Small intestine (tissue), 7 donors: ENCODE measurements around the gene CLDN9. TPM values are rescaled to one million over a fixed set of nuclear protein-coding genes. Genes with fewer than 3 reads are reported as not detected.
"Not testable (repeated sequence)": the region's sequence is repeated elsewhere in the genome, so short reads cannot be mapped to it uniquely, and the experiment has no call there.

ENCODE experiments used
- DNase-seq, 2 donors: peaks; one replicate each; pipeline versions ENCODE4 v3.0.0 to v3.0.0-alpha.2; 2013
- FAIRE-seq: peaks from 2 replicates; lab custom pipeline; 2012; peaks lifted over from hg19 to GRCh38; lab: Jason Lieb, UNC
- H3K27ac ChIP-seq, 3 donors: one replicate each; pipeline ENCODE4 v1.5.1; 2013; ENCODE audit warnings: low read length in 2 of 3, mild to moderate bottlenecking in 2 of 3, control low read depth in 1 of 3, inconsistent platforms in 1 of 3, low read depth in 1 of 3, moderate library complexity in 1 of 3
- H3K27me3 ChIP-seq, 3 donors: one replicate each; pipeline ENCODE4 v1.6.1; 2013; ENCODE audit warnings: low read length in 3 of 3, inconsistent platforms in 1 of 3; ENCODE audit not compliant: control insufficient read depth in 3 of 3, insufficient read depth in 3 of 3
- H3K36me3 ChIP-seq, 3 donors: one replicate each; pipeline ENCODE4 v1.6.1; 2013; ENCODE audit warnings: low read length in 3 of 3, inconsistent platforms in 1 of 3, low read depth in 1 of 3, mild to moderate bottlenecking in 1 of 3, moderate library complexity in 1 of 3; ENCODE audit not compliant: control insufficient read depth in 3 of 3, insufficient read depth in 2 of 3
- H3K4me1 ChIP-seq, 3 donors: one replicate each; pipeline ENCODE4 v1.6.1; 2013; ENCODE audit warnings: low read length in 2 of 3, inconsistent platforms in 1 of 3, low read depth in 1 of 3, mild to moderate bottlenecking in 1 of 3, moderate library complexity in 1 of 3; ENCODE audit not compliant: control insufficient read depth in 3 of 3, insufficient read depth in 2 of 3
- H3K4me3 ChIP-seq, 3 donors: one replicate each; pipeline ENCODE4 v1.5.1; 2013; ENCODE audit warnings: low read length in 3 of 3, control low read depth in 1 of 3, inconsistent platforms in 1 of 3, low read depth in 1 of 3, mild to moderate bottlenecking in 1 of 3, moderate library complexity in 1 of 3
- H3K9me3 ChIP-seq, 2 donors: one replicate each; pipeline ENCODE4 v1.6.1; 2013; ENCODE audit warnings: low read depth in 1 of 2, low read length in 1 of 2; ENCODE audit not compliant: control insufficient read depth in 2 of 2, insufficient read depth in 1 of 2
- WGBS, 3 donors: extraction: QIAGEN DNeasy Blood & Tissue Kit; methylation state at CpG; one replicate each; pipeline ENCODE4 v1.1.7; 2013; 5-methylcytosine and 5-hydroxymethylcytosine counted together
- polyA plus RNA-seq, 4 donors: library from polyadenylated mRNA; stranded (reverse) in 3 of 4; unstranded in 1 of 4; fragments of 200-250 nt in 3 of 4; fragments of 120-200 nt in 1 of 4; gene quantifications; one replicate each; pipeline versions ENCODE4 v1.2.1 to v1.2.3, GENCODE V29; 2013
- donor health status: healthy with polysubstance abuse.
- donor health status: control.
- donor health status: control.
- donor health status: Bipolar disorder and iron deficiency.
- donor health status: healthy.

The CLDN9 gene
- polyA plus RNA-seq, 4 donors, result 0.76 to 2.7 (median 0.99) TPM

DNA sequence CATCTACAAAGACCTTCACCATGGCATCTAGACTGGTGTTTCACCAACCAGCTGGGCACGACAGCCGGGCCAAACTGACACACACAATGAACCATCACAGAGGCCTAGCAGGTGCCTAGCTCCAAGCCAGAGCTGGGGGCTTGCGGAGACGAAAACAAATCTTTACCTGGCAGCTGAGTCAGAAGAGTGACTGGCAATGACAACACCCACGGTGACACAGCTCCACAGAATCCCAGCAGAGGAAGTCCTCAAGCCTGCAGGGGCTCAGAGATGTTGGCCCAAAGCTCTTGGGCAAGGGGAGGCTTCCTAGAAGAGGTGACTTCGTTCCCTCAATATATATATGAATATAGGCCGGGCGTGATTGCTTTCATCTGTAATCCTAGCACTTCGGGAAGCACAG is 38.8 kb downstream of the CLDN9 start:
- peaks cover 0 to 51% (median 3%) of the 10 kb centered on the region in 3 donors for H3K27me3 ChIP-seq

DNA sequence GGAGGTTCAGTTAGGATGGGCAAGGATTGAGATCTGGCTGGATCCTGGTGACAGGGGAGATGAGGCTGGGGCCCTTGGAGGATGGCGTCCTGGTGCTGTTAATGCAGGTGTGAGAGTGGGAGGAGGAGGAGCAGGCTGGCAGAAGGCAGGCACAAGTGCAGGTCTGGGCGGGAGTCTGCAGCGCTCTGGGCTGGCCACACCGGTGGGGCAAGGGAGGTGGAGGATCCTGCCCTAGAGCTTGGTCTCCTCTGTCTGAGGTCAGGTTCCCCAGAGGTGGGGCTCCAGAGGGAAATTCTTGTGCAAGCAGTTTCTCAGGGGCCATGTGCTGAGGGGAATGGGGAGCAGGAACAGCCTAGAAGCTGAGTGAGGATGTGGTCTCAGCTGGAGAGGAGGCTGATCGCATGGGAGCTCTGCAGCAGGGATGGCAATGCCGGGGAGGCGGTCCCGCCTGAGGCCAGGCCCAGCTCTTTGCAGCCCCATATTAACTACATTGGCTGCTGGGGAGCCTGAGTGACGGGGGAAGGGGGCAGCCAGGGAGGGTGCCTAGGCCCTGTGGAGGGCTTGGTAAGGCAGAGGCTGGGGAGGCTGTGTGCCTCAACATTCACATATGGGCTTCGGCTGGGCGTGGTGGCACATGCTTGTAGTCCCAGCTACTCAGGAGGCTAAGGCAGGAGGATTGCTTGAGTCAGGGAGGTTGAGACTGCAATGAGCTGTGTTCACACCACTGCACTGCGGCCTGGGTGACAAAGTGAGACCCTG is 40.0 kb downstream of the CLDN9 start:
- H3K27ac ChIP-seq, H3K9me3 ChIP-seq, H3K4me1 ChIP-seq, DNase-seq, FAIRE-seq, H3K4me3 ChIP-seq: not testable (repeated sequence)
- 72 to 86% (median 82%) methylated on average over 9 to 11 of the region's 12 CpGs for WGBS, 3 donors
- peaks cover 0 to 39% (median 0%) of the 10 kb centered on the region in 3 donors for H3K27me3 ChIP-seq
- H3K36me3 ChIP-seq, result peaks cover 0 to 14% (median 0%) of the 10 kb centered on the region in 3 donors

More for the DNA sequence above, 38.8 kb downstream of the CLDN9 start:
- H3K27ac ChIP-seq, result no peak overlapping the region
- 50 to 79% (median 53%) methylated on average over 9 of the region's 9 CpGs for WGBS, 3 donors
- H3K4me3 ChIP-seq, result no peak overlapping the region
- no peak for DNase-seq
- no peak for FAIRE-seq
- H3K36me3 ChIP-seq, result peaks cover 0 to 11% (median 0%) of the 10 kb centered on the region in 3 donors
- no peaks in the 10 kb centered on the region for H3K4me1 ChIP-seq
- H3K9me3 ChIP-seq, result no peaks in the 10 kb centered on the region

DNA sequence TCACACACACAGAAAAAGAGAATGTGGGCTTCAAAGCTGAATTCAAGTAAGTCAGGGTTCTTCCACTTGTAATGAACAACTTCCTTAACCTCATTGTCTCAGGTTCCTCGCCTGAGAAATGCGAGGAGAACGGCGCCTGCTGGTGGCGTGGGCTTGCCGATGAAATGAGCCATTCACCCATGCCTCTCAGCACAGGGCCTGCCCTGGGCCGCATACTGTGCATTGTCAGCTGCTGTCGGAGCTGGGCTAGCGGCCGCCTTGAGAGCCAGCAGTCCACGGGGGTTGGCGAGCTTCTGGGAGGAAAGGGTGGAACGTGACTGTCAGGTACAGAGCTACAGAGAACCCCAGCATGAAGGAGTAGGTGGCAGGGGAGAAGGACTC is 40.6 kb downstream of the CLDN9 start:
- Histone ChIP-seq H3K27me3 (peaks cover 0 to 33% (median 0%) of the 10 kb centered on the region in 3 donors), H3K36me3 (peaks cover 0 to 14% (median 0%) of the 10 kb centered on the region in 3 donors)
- 83 to 87% (median 85%) methylated on average over 8 to 13 of the region's 13 CpGs for WGBS, 3 donors
- not testable (repeated sequence) for H3K4me3 ChIP-seq, FAIRE-seq, H3K27ac ChIP-seq, H3K9me3 ChIP-seq, DNase-seq, H3K4me1 ChIP-seq

DNA sequence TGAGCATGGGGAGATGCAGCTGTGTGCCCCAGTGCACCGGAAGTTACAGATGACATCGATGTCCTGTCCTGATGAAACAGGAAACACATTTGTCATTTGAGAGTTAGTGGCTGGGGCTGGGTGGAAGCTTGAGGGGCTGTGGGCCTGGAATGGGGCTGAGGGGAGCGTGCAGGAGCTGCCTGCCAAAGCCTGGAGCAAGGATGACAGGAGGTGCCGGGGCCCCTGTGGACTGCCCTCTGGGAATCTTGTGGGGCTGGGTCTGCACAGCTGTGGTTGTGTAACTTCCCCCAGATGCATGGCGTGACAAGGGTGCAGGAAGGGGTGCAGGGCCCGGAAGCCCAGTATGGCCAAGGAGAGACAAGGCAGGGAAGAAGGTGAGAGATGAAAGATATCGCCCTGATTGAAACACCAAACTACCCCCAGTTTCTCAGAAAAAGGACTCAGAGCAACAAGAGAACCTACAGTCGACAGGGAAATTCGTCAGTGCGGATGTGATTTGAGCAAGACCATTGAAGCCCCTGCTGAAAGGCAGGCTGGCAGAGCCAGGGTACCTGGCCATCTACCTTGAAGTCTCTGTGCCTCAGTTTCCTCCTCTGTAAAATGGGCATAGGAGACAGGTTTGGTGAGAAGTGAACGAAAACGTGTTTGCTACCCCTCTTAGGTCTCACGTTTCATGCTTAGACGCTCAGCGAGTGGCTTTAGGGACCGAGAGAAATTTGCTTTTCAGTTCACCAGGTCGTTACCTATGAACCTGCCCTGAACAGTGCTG is 42.4 kb downstream of the CLDN9 start:
- no peak overlapping the region for H3K4me3 ChIP-seq
- peaks cover 0 to 15% (median 0%) of the 10 kb centered on the region in 3 donors for H3K27me3 ChIP-seq
- H3K36me3 ChIP-seq, result peaks cover 0 to 14% (median 0%) of the 10 kb centered on the region in 3 donors
- H3K27ac ChIP-seq, result peak overlapping the region in 1 of 3 donors; percentile 3
- H3K9me3 ChIP-seq, result no peaks in the 10 kb centered on the region
- WGBS, 3 donors, result 72 to 82% (median 76%) methylated on average over 17 of the region's 17 CpGs
- peaks cover 4 to 11% (median 4%) of the 10 kb centered on the region in 3 donors for H3K4me1 ChIP-seq
- FAIRE-seq (no peak), DNase-seq (no peak)

DNA sequence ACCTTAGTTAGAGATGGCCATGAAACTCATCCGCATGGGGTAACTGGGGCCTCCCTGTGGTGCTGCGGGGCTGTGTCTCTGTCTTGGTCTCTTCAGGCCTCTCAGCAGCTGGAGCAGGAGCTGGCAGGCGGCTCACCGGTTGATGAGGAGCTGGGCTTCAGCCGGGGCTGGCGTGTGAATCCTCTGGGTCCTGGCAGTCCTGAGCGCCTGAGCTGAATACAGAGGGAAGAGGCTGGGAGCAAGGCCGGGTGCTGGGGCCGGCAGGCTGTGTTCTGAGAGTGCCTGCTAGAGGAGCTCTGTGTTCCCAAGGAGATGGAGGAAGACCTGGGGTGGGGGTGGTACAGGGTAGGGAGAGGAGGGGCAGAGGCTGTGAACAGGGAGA is 43.0 kb downstream of the CLDN9 start:
- H3K27me3 ChIP-seq, H3K9me3 ChIP-seq, FAIRE-seq, DNase-seq, H3K27ac ChIP-seq, H3K4me3 ChIP-seq: not testable (repeated sequence)
- peaks cover 0 to 14% (median 0%) of the 10 kb centered on the region in 3 donors for H3K36me3 ChIP-seq
- peaks cover 4 to 13% (median 4%) of the 10 kb centered on the region in 3 donors for H3K4me1 ChIP-seq
- WGBS, 3 donors, result 61 to 73% (median 73%) methylated on average over 9 of the region's 9 CpGs

DNA sequence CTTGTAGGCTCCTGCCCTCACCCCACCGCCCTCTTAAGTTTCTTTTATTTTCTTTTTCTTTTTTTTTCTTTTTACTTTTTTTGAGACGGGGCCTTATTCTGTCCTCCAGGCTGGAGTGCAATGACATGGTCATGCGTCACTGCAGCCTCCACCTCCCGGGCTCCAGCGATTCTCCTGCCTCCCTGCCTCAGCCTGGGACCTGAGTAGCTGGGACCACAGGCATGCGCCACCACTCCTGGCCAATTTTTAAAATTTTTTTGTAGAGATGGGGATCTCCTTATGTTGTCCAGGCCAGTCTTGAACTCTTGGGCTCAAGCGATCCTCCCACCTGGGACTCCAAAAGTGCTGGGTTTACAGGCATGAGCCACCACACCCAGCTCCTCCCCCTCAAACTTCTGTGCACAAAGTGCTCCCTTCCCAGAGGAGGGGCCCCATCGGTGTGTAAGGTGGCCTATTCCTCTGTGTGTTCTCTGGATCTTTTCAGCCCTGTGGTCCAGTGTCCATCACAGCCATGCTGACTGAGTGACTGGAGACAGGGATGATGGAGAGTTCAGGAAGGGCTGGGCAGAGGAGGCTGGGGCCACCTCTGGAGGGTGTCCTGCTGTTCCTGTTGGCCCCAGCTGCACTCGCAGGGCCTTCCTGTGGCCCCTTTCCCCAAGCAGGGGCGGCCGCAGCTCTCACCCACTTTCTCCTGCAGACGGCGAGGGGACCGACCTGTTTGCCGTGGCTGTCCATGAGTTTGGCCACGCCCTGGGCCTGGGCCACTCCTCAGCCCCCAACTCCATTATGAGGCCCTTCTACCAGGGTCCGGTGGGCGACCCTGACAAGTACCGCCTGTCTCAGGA is 43.8 kb downstream of the CLDN9 start:
- Histone ChIP-seq H3K4me3 (no peak overlapping the region), H3K27me3 (peaks cover 0 to under 1% (median 0%) of the 10 kb centered on the region in 3 donors), H3K9me3 (no peaks in the 10 kb centered on the region), H3K4me1 (peaks cover 4 to 13% (median 4%) of the 10 kb centered on the region in 3 donors), H3K36me3 (peaks cover 0 to 14% (median 0%) of the 10 kb centered on the region in 3 donors), H3K27ac (no peak overlapping the region)
- no peak for FAIRE-seq
- no peak for DNase-seq
- 79 to 90% (median 89%) methylated on average over 17 to 19 of the region's 19 CpGs for WGBS, 3 donors

DNA sequence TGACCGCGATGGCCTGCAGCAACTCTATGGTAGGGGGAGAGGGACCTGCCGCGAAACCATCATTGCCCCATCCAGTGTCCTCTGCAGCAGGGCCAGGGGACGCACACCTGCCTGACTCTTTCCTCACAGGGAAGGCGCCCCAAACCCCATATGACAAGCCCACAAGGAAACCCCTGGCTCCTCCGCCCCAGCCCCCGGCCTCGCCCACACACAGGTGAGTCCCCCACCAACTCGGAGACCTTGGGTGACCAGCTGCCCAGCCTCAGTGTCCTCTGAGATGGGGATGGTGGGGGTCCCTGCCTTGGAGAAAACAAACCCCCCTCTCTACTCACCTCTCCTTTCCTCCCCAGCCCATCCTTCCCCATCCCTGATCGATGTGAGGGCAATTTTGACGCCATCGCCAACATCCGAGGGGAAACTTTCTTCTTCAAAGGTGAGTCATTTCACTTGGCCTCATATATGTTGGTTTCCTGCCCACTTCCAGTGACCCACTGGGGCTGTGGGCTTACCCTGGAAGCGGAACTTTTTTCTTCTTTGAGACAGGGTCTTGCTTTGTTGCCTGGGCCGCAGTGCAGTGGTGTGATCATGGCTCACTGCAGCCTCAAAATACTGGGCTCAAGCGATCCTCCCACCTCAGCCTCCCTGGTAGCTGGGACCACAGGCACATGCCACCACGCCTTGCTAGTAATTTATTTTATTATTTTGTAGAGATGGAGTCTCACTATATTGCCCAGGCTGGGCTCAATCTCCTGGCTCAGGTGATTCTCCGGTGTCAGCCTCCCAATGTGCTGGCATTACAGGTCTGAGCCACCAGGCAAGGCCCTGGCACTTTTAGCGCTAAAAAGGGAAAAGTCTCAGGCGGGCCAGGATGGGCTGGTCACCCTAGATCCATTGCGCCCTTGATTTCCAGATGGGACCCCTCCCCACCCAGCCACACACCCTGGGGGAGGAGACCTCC is 44.7 kb downstream of the CLDN9 start:
- peak overlapping the region in 2 of 3 donors; percentile 90 to 94 for H3K4me3 ChIP-seq
- 83 to 88% (median 88%) methylated on average over 20 to 22 of the region's 22 CpGs for WGBS, 3 donors
- FAIRE-seq (no peak), DNase-seq (no peak)
- no peaks in the 10 kb centered on the region for H3K9me3 ChIP-seq
- H3K36me3 ChIP-seq, result peaks cover 0 to 14% (median 0%) of the 10 kb centered on the region in 3 donors
- H3K27me3 ChIP-seq, result no peaks in the 10 kb centered on the region
- no peak overlapping the region for H3K27ac ChIP-seq
- peaks cover 4 to 13% (median 4%) of the 10 kb centered on the region in 3 donors for H3K4me1 ChIP-seq
